ENCODE results near the gene TUBB6. TPM values are rescaled to one million over a fixed set of nuclear protein-coding genes. Genes with fewer than 3 reads are reported as not detected.

TUBB6 gene
- total RNA-seq, 1 experiment from 2014 or later = 87.1 TPM

DNA sequence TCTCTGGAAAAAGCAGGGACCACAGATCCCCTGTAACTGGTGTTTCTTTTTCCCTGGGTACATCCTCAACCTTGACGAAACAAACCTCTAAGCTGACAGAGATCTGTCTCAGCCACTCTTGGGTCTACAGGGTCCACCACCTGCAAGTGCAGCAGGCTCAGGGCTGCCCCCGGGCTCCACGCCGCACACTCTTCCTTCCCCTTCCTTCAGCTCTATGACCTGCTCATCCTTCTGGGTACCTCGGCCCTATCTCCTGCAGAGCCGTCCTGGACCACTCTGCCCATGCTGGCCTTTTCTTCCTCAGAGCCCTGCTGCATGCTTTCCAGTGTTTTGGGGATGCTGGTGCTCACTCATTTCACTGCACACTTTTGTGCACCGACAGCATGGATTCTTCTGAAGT, 27.5 kb downstream of the TUBB6 start:
- no peak for DNase-seq (ENCODE audit: extremely low read depth, low read depth)

DNA sequence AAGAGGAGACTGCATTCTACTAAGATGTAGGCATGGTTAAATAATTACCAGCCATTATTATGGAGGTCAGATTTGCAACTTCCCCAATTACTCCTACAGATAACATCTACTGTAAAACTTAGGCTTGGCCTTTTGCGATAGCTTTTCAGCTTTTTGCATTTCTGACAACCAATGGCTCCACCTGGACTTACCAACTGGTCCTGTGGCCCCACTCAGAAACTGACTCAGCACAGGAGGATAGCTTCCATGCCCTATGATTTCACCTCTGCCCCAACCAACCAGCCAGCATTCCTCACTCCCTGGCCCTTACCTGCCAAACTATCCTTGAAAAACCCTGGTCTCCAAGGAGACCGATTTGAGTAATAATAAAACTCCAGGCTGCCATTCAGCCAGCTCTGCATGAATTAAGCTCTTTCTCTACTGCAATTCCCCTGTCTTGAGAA, 28.2 kb downstream of the TUBB6 start:
- DNase-seq (ENCODE audit: extremely low read depth, low read depth) = no peak

DNA sequence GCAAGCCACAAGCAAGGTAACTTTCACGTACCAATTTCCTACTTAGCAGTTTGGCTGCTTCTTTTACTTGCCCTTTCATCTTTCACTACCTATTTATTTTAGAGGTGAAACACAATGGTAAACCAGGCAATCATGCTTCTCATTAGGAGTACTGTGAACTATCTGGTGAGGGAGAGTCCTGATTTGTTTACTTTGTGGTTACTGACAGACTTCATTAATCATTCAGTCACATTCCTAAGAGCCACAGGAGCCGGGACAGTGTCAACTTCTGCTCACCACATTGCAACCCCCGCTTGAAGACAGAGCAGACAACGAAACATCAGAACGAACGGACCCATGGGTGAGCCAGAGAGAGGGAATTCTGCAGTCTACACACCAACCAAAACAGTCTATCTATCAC, 28.8 kb downstream of the TUBB6 start:
- peak; percentile 3 for DNase-seq (ENCODE audit: extremely low read depth, low read depth)

DNA sequence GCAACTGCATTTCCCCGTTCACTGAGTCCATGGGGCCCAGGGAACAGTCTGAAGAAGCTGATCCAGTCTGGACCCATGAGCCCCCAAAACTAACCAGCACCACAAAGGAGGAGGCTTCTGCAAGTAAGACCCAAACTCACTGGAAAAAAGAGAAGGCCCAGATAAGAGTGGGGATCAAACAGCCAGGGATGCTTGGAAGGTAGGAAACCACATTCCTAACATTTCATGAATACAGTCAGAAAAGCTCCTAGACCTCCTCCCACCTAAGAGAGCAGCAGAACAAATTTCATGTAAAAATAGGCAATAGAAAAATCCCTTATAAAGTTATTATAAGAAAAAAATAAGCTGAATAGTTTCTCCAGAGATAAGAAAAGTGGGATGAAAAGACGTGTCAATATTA, 30.3 kb downstream of the TUBB6 start:
- no peak for DNase-seq (ENCODE audit: extremely low read depth, low read depth)

DNA sequence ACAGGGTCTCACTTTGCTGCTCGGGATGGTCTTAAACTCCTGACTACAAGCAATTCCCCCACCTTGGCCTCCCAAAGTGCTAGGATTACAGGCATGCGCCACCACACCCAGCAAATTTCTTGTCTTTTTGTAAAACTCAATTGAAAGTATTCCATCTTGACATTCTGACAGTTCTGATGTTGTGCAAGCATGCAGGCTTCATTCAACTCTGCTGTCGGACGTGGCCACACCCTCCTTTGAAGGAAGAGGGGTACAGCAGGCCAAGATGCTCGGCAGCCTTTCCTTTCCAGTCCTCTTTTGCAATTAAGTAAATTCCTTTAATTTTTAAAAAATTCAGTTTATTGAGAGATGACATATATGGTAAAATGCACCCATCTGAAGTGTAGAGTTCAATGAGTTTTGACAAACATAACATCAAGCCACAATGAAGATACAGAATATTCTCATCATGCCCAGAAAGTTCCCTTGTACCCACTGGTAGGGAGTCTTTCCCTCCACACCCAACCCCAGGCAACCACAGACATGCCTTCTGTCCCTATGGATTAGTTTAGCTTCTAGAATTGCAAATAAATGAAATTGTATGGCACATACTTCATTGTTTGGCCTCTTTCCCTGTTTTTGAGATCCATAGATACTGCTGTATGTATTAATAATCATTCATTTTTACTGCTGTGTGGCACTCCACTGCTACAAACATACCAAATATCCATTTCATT, 33.1 kb downstream of the TUBB6 start:
- no peak for DNase-seq (ENCODE audit: extremely low read depth, low read depth)

DNA sequence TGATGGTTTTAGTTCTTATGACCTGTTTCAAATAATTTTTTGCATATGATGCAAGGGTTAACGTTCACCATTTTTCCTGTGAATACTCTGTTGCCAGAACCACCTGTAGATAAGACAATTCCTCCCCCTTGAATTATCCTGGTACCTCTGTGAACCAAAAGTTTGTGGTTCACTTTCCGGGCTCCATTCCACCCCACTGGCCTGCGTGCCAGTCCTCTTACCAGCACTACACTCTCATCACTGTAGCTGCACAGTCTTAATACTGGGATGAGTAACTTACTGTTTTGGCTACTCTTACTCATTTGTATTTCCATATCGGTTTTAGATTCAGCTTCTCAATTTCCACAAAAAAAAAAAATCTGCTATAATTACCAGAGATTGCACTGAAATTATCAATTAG, 34.6 kb downstream of the TUBB6 start:
- no peak for DNase-seq (ENCODE audit: extremely low read depth, low read depth)

DNA sequence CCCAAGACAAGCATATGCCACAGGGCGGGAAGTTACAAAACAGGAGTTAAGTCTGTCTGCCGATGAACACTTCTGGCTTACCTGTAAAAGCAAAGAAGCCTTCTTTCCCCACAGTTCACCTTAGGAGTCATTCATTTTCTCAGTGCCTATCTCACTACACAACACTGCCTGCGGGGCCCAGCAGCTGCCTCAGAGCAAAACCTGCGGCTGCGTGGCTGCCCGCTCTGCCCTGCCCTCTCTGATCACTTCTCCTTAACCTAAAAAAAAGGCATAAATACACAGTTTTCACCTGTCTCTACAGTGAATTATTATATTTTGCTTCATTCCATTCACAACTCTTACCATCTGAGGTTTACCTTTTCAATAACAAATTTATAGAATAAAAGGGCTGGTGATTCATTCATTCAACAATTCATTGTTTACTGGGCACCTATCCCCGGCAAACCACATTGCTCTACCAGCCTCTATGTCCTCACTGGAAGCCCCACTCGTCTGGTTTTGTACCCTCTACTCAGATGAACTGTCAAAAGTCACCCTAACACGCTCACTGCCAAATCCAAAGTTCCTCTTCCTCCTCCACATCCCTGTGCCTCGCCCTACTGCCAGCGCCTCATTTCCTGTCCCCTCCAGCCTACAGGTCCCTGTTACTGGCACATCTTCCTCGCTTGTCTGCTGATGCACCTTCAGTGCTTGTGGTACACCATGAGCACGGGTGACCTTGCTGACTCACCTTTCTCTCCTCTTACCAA, 37.6 kb downstream of the TUBB6 start:
- no peak for DNase-seq (ENCODE audit: extremely low read depth, low read depth)

DNA sequence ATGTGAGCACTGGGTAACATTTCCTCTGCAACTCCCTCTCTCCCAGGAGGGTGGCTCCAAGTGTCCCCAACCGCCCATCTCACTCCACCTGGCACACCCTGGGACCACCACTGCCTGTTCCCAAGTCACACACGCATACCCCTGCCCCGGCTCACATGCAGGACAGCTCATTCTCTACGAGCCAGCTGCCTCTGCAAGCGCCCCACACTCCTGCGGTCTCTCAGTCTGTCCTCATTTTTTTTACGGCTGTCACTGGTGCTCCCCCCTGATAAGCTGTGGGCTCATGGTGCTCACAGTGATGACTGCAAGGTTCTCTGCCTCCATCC, 38.2 kb downstream of the TUBB6 start:
- no peak for DNase-seq (ENCODE audit: extremely low read depth, low read depth)

DNA sequence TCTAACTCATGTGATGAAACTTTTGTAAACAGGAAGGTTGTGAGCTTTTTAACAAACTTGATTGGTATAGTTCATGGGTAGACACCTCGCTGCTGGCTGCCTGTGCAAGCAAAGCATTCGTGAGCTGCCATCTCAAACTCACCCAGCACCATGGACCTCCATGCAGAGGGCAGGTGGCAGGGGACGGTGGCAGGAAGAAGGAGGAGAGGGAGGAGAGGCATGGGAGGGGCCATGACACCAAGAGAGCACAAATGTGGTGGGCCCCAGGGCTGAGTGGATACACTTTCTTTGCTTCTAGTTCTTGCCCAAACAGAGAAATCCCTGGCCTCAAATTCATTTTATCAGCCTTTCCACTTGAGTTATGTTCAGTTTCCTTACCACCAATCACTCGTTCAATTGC, 39.9 kb downstream of the TUBB6 start:
- DNase-seq (ENCODE audit: extremely low read depth, low read depth) = no peak

DNA sequence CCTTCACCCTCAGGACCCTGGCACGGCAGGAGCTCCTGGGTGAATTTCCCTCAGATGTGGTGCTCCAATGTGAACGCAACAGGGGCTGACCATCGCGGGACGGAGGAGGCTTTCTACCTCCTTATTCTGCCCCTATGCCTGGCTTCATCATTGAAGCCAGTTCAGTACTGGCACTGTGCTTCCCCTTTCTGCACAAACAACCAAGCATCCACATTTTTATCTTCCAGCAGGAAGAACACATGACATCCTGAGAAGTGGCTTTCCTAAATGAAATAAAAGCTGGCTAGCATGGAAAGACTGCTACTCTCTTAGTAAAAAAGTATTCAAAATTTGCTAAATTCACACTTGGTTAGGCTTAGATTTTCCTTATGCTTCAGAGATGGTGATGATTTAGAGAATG, 44.1 kb downstream of the TUBB6 start:
- DNase-seq (ENCODE audit: extremely low read depth, low read depth) = no peak

DNA sequence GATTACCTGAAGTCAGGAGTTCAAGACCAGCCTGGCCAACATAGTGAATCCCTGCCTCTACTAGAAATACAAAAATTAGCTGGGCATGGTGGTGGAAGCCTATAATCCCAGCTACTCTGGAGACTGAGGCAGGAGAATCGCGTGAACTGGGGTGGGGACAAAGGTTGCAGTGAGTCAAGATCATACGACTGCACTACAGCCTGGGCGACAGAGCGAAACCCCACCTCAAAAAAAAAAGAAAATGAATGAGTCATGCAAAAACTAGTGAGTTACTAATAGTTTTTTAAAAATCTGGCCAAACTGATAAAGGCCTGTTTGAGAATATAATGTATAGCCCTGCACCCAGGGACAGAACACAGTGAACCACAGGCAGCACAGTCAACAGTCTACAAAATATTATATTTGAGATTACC, 51.5 kb downstream of the TUBB6 start:
- no peak for DNase-seq (ENCODE audit: extremely low read depth, low read depth)

DNA sequence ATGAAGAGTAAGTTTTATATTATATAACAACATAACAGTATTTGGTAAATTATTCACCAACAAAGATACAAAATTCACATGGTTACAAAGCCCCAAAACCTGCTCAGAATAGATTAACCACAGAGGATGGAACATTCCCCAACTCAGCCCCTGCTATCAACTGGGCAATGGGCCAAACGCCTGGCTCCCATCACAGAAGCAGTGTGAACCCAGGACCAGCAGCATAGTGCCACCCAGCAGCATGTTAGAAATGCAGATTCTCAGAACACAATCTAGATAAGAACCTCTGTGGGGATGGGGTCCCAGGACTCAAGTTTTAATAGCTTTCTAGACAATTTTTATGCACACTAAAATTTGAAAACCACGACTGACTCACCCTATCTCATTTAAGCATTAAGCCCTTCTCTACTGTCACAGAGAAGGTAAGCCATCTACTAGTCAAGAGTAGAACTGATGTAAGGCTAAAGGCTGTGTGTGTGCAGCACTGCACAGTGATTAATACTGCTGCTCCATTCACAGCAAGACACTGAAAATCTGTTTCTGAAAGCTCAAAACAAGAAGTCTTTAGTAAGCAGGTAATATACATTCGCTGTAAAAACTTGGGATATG, 53.8 kb downstream of the TUBB6 start:
- DNase-seq (ENCODE audit: extremely low read depth, low read depth) = no peak

DNA sequence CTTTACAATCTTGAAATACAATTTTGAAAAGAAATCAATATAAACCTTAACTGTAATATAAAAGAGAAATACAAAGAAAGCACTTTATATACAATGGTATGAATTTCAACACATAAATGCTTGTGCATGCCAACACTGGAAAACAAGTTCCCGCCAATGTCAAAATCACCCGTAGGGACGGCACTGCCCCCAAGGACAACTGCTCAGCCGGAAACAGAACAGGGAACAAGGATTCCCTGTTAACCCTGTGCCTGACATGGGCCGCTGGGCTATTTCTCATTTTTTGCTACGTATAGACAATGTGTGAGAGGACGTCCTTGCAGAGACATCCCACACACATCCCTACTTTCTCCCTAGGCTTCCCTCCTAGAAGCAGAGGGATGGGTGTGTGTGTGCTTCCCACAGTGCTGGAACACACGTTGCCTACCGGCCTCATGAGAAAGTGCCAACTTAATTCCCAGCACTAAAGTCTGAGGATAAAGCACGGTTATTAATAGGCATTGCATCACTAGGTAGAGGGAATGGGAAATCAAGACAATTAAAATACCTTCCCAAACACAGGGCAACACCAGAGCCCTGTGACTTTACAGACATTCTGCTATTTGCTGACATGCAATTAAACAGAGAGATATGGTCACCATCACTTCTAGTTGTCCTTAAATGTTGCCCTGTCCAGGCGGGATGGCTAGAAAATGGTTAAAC, 54.6 kb downstream of the TUBB6 start:
- DNase-seq (ENCODE audit: extremely low read depth, low read depth) = no peak

DNA sequence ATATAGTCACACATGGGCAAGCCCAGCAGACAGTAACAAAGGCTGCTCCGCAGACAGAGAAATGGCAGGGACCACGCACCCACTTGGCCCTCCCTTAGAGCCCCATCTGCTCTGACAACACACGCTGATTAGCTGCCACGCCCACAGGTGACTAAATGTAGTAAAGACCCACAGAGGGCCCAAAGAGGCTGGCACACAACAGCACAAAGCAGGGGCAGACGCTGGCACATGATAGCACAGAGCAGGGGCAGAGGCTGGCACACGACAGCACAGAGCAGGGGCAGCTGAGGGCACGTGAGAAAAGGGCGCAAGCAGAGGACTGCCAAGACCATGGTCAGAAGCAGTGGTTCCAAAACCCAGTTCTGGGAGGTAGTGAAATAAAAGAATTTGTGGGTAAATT, 58.3 kb downstream of the TUBB6 start:
- no peak for DNase-seq (ENCODE audit: extremely low read depth, low read depth)

DNA sequence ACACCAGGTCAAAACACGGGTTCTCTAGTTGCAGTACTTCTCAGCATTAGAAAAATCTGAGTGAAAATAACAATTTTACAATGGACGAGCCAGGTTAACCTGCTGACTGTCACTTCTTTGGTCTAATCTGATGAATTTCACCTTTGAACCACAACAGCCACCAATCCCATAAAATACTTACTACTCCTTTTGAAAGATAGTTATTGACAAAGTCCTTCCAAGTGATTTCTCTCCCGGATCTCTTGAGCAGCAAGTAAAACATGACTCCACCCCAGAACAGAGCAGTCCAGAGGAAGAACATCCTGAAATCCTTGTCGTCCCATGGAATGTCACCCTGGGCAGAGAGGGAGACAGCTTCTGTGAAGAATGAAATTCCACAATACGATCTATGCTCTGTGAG, 58.7 kb downstream of the TUBB6 start:
- no peak for DNase-seq (ENCODE audit: extremely low read depth, low read depth)

DNA sequence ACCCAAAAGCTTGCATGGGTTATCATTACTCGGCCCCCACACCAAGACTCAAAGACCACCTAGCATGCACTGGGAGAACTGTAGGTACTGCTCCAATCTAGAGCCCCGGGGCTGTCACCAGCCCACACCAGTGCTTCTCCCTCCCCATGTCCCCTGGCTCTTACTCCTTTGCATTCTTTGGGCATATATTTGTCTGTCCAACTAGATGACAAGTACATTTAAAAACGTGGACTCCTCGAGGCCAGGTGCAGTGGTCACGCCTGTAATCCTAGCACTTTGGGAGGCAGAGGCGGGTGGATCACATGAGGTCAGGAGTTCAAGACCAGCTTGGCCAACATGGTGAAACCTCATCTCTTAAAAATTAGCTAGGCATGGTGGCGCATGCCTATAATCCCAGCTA, 61.2 kb downstream of the TUBB6 start:
- DNase-seq (ENCODE audit: extremely low read depth, low read depth) = no peak

DNA sequence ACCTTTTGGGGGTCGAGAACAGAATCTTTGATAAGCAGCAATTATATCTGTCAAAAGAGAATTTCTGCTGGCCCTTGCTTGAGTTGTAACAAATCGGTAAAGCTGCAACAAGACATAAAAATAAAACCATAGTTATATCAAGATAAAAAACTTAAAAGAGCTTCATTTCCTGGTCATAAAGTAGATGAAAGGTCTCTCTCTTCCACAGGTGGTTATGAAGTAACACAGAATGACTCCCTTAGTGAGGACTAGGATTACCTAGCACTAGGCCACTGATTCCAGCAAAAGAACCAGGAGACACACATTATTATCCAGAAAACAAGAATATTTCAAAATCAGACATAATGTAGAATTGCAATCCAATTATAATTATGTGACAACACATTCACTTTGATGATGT, 63.5 kb downstream of the TUBB6 start:
- DNase-seq (ENCODE audit: extremely low read depth, low read depth) = no peak

DNA sequence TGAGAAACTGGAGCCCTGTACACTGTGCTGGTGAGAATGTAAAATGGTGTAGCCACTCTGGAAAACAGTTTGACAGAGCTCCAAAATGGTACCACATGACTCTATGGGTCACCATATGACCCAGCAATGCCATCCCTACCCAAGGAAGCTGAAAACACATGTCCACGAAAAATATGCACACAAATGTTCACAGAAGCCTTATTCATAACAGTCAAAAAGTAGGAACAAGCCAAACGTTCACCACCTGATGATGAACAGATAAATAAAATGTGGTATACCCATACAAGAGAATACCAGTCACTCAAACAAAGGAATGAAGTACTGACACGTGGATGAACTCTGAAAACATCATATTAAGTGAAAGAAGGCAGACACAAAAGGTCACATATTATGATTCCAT, 64.4 kb downstream of the TUBB6 start:
- DNase-seq (ENCODE audit: extremely low read depth, low read depth) = no peak

DNA sequence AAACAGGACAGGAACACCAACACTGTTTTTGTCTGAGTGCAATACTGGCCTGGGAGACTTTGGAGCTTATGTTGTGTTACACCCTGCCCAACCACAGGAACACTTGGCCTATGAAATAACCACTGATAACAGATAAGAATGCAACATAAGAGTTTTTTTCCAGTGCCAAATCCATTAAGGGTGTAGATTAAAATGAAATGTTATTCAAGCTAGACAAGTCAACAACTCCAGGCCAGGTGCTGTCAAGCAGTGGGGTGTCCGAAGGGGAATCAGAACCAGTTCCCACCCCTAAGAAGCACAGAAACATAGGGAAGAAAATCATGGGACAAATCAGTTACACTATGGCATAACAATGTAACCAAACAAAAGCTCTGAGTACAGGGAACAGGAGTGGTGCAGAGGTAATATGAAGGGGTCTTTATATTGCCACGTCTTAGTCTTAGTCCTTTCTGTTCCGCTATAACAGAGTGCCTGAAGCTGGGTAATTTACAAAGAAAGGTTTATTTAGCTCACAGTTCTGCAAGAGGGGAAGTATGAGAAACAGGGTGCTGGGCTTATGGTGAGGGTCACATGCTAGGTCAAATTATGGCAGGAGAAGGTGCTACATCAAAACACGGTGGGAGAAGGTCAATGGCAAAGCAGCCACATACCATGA, 65.2 kb downstream of the TUBB6 start:
- DNase-seq (ENCODE audit: extremely low read depth, low read depth) = no peak

DNA sequence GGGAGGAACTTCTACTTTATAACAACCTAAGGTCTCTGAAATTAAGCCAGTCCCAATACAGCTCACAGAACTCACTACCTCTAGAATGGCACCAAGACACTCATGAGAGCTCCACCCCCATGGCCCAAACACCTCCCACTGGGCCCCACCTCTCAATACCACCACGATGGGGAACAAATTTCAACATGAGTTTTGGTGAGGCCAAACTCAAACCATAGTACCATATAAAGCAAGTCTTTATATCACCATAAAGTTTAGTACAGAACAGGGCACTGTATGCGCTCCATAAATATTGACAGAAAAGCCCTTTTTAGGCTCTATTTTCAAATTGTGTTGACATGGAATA, 65.7 kb downstream of the TUBB6 start:
- no peak for DNase-seq (ENCODE audit: extremely low read depth, low read depth)

DNA sequence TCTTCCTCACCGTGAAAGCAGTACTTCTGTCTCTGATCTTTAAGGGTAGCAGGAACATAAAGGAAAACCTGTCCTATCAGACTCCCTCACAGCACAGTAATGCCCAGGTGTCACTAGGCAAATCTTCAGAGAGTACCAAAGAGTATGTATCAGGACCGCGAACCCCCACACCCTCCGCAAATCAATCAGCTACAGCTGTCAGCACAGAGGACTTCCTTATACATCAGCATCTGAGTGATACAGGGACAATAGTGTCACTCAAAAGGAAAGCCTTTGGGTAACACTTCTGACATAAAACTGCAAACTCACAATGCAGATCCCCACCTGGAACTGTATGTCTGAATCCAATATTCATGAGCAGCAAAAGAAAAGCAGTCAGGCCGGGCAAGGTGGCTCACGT, 66.4 kb downstream of the TUBB6 start:
- no peak for DNase-seq (ENCODE audit: extremely low read depth, low read depth)
